A549 (cell line): Measurements from ENCODE around the gene NIPBL.

Experiments
- EP300 ChIP-seq, 2 experiments: fragments of >200 bp; sonication (Bioruptor Twin); formaldehyde crosslinking; IDR thresholded peaks; 2 replicates in 1 of 2; 3 replicates in 1 of 2; pipeline ENCODE4 v1.6.1; 2016 to 2017
- JUN ChIP-seq, 2 experiments: fragments of >200 bp; sonication (Bioruptor Twin); formaldehyde crosslinking; IDR thresholded peaks; 2 replicates in 1 of 2; 3 replicates in 1 of 2; pipeline ENCODE4 v1.6.1; 2016 to 2017
- NFE2L2 ChIP-seq: fragments of 150-350 bp; conservative IDR thresholded peaks from 2 replicates; pipeline ENCODE4 v1.6.1; 2014; ENCODE audit warnings: low read length
- RCOR1 ChIP-seq: fragments of 150-350 bp; IDR thresholded peaks from 2 replicates; pipeline ENCODE4 v1.6.1; 2014; ENCODE audit warnings: antibody characterized with exemption, low read length, low read depth
- RFX5 ChIP-seq: fragments of 450-650 bp; IDR thresholded peaks from 2 replicates; pipeline ENCODE4 v1.7.1; 2014; ENCODE audit warnings: antibody characterized with exemption, mild to moderate bottlenecking, moderate library complexity
- TF ChIP-seq, protein P1 (sequence below): fragments of >200 bp; sonication (Bioruptor Twin); formaldehyde crosslinking; IDR thresholded peaks from 3 replicates; pipeline ENCODE4 v1.5.1; 2016

DNA sequence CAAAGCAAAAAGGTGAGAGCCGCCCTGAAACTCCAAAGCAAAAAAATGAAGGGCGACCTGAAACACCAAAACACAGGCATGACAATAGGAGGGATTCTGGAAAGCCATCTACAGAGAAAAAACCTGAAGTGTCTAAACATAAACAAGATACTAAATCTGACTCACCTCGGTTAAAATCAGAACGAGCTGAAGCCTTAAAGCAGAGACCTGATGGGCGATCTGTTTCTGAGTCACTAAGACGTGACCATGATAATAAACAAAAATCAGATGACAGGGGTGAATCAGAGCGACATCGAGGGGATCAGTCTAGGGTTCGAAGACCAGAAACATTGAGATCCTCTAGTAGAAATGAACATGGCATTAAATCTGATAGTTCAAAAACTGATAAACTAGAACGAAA, 108.8 kb downstream of the NIPBL start:
- TF ChIP-seq JUN (IDR thresholded peaks at IDR 0.05) (no peak), EP300 (IDR thresholded peaks at IDR 0.05) (no peak), RCOR1 (no peak), NFE2L2 (no peak), RFX5 (no peak)
- TF ChIP-seq, protein P1, sequence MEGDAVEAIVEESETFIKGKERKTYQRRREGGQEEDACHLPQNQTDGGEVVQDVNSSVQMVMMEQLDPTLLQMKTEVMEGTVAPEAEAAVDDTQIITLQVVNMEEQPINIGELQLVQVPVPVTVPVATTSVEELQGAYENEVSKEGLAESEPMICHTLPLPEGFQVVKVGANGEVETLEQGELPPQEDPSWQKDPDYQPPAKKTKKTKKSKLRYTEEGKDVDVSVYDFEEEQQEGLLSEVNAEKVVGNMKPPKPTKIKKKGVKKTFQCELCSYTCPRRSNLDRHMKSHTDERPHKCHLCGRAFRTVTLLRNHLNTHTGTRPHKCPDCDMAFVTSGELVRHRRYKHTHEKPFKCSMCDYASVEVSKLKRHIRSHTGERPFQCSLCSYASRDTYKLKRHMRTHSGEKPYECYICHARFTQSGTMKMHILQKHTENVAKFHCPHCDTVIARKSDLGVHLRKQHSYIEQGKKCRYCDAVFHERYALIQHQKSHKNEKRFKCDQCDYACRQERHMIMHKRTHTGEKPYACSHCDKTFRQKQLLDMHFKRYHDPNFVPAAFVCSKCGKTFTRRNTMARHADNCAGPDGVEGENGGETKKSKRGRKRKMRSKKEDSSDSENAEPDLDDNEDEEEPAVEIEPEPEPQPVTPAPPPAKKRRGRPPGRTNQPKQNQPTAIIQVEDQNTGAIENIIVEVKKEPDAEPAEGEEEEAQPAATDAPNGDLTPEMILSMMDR: no peak
